HG03571 (cell line): ENCODE measurements around the gene SCUBE3.

Source experiments
- ATAC-seq: cut with Tn5 transposase; IDR thresholded peaks from one replicate; pipeline ENCODE4 v1.9.1; 2021; ENCODE audit not compliant: unreplicated experiment

Gene SCUBE3

GRCh38 chr6:35297601-35298481 is 84.1 kb downstream of the SCUBE3 start, which contains the start of gene DEF6:
DEF6 (plus strand) TSS chr6:35297818; CDS start chr6:35297857, 39 bp downstream.
- ATAC-seq, result peak; percentile 68

- no peak for ATAC-seq
Measured at GRCh38 chr6:35298625-35299140, 84.9 kb downstream of the SCUBE3 start.

- no peak for ATAC-seq
Measured at GRCh38 chr6:35299674-35300073, 85.9 kb downstream of the SCUBE3 start.

GRCh38 chr6:35300848-35301247 is 87.1 kb downstream of the SCUBE3 start:
- ATAC-seq, result no peak
